Activated CD4-positive, alpha-beta T cell treated with anti-CD3 and anti-CD28 coated beads, Interleukin-10, Interleukin-2, amounts not matched to agents 100 ng/mL and 50 ng/mL, durations not matched to agents 16 hours and 8 hours (primary cell): ENCODE results near the gene FADD.

Experiments used
- DNase-seq: peaks from one replicate; pipeline ENCODE4 v3.0.0-alpha.2; 2020

FADD gene

DNA sequence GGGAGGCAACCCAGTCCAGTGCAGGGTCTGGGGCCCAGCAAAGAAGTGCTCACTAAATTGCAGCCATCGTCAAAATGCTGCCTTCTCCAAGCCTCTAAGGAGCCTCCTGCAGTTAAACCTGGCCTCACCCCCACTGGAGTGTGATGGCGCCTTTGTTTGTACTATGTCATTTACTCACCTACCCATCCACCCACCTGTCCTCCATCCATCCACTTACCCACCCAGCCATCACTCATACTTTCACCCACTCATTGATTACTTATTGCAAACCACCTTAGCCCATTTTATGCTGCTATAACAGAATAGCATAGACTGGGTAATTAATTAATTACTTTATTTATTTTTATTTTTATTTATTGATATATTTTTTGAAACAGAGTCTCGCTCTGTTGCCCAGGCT lies 38.6 kb downstream of the FADD start:
- no peak for DNase-seq

GRCh38 chr11:70242885-70243284 lies 39.8 kb downstream of the FADD start:
- DNase-seq = no peak

GRCh38 chr11:70243912-70244652 lies 41.0 kb downstream of the FADD start:
- DNase-seq = no peak

DNA sequence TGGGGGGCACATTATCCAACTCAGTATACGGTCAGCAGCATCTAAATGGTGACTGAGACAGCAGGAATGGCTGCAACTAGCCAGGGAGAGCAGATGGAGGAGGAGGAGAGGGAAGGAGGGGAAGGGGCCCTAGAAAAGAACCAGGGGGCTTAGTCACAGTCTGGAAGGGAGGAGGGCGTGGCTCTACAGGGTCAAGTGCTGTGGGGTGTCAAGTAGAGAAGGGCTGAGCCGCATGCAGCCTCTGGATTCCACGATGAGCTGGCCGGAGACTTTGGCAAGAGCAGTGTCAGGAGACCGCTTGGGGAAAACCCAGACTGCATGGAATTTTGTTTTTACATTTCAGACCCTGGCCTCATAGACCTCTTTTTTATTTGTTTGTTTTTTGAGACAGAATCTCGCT lies 41.6 kb downstream of the FADD start:
- no peak for DNase-seq

- no peak for DNase-seq
Measured at GRCh38 chr11:70246196-70246595, 43.1 kb downstream of the FADD start.

DNA sequence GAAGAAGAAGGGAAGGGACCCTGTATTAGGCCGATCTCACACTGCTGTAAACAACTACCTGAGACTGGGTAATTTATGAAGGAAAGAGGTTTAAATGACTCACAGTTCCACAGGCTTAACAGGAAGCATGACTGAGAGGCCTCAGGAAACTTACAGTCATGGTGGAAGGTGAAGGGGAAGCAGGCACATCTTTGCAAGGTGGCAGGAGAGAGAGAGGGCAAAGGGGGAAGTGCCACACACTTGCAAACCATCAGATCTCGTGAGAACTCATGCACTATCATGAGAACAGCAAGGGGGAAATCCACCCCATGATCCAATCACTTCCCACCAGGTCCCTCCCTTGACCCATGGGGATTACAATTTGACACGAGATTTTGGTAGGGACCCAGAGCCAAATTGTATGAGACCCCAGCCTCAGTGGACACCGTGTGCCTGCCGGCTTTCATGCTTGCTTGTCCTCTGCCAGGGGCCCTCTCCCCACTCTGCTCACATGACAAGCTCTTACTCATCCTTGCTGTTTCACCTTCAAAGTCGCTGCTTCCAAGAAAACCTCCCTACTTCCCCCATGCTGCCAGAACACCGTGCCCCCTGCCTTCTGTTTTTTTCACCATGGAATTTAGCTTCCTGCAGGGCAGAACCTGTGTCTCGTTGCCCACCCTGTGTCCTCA lies 44.1 kb downstream of the FADD start:
- peak; percentile 10 for DNase-seq

GRCh38 chr11:70247710-70248072 lies 44.6 kb downstream of the FADD start:
- no peak for DNase-seq

- DNase-seq = no peak
Measured at GRCh38 chr11:70250876-70251658, 48.0 kb downstream of the FADD start.

- DNase-seq = no peak
Measured at GRCh38 chr11:70251659-70252321, 48.7 kb downstream of the FADD start.

DNA sequence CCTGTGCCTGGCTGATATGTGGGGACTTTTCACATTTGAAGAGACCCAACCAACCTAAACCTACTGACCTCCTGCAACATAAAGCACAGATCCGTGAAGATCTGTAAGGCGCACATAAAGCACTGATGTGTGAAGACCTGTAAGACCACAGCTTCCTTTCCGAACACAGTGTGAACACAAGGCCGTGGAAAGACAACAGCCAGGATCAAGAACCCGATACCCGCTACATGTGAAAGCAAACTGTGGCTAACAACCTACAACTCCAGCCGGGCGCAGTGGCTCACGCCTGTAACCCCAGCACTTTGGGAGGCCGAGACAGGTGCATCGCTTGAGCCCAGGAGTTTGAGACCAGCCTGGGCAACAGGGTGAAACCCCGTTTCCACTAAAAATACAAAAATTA lies 49.7 kb downstream of the FADD start:
- no peak for DNase-seq

DNA sequence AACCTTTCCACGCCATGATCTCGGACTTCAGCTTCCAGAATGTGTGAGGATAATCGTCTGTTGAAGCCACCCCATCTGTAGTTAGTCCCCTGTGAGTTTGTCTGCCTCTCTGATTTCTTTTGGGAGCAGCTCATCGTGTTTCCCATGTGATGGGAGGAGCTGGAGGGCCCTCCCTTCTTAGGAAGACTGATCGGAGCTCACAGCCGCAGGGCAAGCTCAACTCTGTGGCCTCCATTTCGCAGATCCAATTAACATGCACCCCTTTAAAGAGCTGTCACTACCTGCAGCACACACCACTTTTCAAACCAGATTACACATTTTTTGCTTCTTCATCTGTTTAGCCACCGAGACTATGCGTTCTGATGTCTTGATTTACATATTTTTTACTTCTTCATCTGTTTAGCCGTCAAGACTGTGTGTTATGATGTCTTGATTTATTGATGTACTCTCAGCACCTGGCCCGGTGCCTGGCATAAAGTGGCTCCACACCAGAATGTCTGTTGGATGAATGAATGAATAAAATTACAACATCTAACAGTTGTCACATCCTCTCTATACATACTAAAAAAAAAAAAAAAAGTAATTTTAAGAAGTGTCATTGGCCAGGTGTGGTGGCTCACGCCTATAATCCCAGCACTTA lies 52.5 kb downstream of the FADD start:
- DNase-seq = no peak
